WTC11 (cell line): ENCODE results near the gene DTNBP1. TPM values are rescaled to one million over a fixed set of nuclear protein-coding genes. Genes with fewer than 3 reads are reported as not detected.

Experiments
- ATAC-seq: fragments of 200-7000 bp; cut with Tn5 transposase; 2 replicates; pipeline ENCODE4 v1.10.0; 2021; ENCODE audit warnings: mild to moderate bottlenecking, moderate library complexity
- CTCF ChIA-PET: fragments of 300-600 bp; sonication (Branson Sonifier 250); formaldehyde crosslinking; loops from one replicate; lab custom pipeline; 2021; ENCODE audit warnings: antibody characterized with exemption; lab: Charles Lee
- POLR2A ChIA-PET: fragments of 350-600 bp; sonication (Branson Sonifier 250); formaldehyde crosslinking; loops from one replicate; lab custom pipeline; 2021; ENCODE audit warnings: antibody characterized with exemption; lab: Charles Lee
- DNase-seq: peaks from one replicate; pipeline ENCODE4 v3.0.0; 2021; ENCODE audit warnings: low spot score
- H3K27ac Mint-ChIP-seq: 2 replicates; pipeline ENCODE4 v1.8.0; 2021; ENCODE audit warnings: mixed read lengths
- H3K27me3 Mint-ChIP-seq: 2 replicates; pipeline ENCODE4 v1.8.0; 2021; ENCODE audit warnings: low read depth, mild to moderate bottlenecking, moderate library complexity, mixed read lengths
- H3K36me3 Mint-ChIP-seq: 2 replicates; pipeline ENCODE4 v1.8.0; 2021; ENCODE audit warnings: mixed read lengths
- H3K4me1 Mint-ChIP-seq: 2 replicates; pipeline ENCODE4 v1.8.0; 2022; ENCODE audit warnings: mixed read lengths
- H3K4me3 Mint-ChIP-seq: 2 replicates; pipeline ENCODE4 v1.8.0; 2021; ENCODE audit warnings: mild to moderate bottlenecking, moderate library complexity, mixed read lengths
- H3K9me3 Mint-ChIP-seq: 2 replicates; pipeline ENCODE4 v1.8.0; 2021; ENCODE audit warnings: mixed read lengths
- ATF1 ChIP-seq: sonication (generic); formaldehyde crosslinking; IDR thresholded peaks from 2 replicates; pipeline ENCODE4 v1.8.1; 2023; ENCODE audit warnings: mild to moderate bottlenecking, moderate library complexity, missing genetic modification reagents
- CBFB ChIP-seq: sonication (generic); formaldehyde crosslinking; IDR thresholded peaks from 2 replicates; pipeline ENCODE4 v1.8.1; 2022; ENCODE audit warnings: mild to moderate bottlenecking, low read depth, missing genetic modification reagents
- CTCF ChIP-seq: fragments of 200-600 bp; IDR thresholded peaks from 2 replicates; pipeline ENCODE4 v1.8.0; 2022; ENCODE audit warnings: antibody characterized with exemption
- E2F1 ChIP-seq: sonication (generic); formaldehyde crosslinking; IDR thresholded peaks from 2 replicates; pipeline ENCODE4 v1.8.0; 2022; ENCODE audit warnings: mild to moderate bottlenecking, missing genetic modification reagents
- E2F4 ChIP-seq: sonication (generic); formaldehyde crosslinking; IDR thresholded peaks from 2 replicates; pipeline ENCODE4 v1.8.1; 2022; ENCODE audit warnings: low read depth, mild to moderate bottlenecking, moderate library complexity, missing genetic modification reagents, borderline replicate concordance
- ELF4 ChIP-seq: sonication (generic); formaldehyde crosslinking; IDR thresholded peaks from 2 replicates; pipeline ENCODE4 v1.8.1; 2022; ENCODE audit warnings: low read depth, mild to moderate bottlenecking, moderate library complexity, missing genetic modification reagents
- FOXP4 ChIP-seq: sonication (generic); formaldehyde crosslinking; IDR thresholded peaks from 2 replicates; pipeline ENCODE4 v1.8.0; 2022; ENCODE audit warnings: mild to moderate bottlenecking, missing genetic modification reagents
- GABPB1 ChIP-seq: sonication (generic); formaldehyde crosslinking; IDR thresholded peaks from 2 replicates; pipeline ENCODE4 v1.8.1; 2023; ENCODE audit warnings: mild to moderate bottlenecking, missing genetic modification reagents
- IRF1 ChIP-seq: sonication (generic); formaldehyde crosslinking; IDR thresholded peaks from 2 replicates; pipeline ENCODE4 v1.8.0; 2023; ENCODE audit warnings: missing genetic modification reagents
- JUN ChIP-seq: sonication (generic); formaldehyde crosslinking; IDR thresholded peaks from 2 replicates; pipeline ENCODE4 v1.8.0; 2023; ENCODE audit warnings: mild to moderate bottlenecking, missing genetic modification reagents
- MYBL2 ChIP-seq: sonication (generic); formaldehyde crosslinking; IDR thresholded peaks from 2 replicates; pipeline ENCODE4 v1.8.1; 2023; ENCODE audit warnings: mild to moderate bottlenecking, moderate library complexity, missing genetic modification reagents
- NFE2L1 ChIP-seq: sonication (generic); formaldehyde crosslinking; IDR thresholded peaks from 2 replicates; pipeline ENCODE4 v1.8.1; 2023; ENCODE audit warnings: missing genetic modification reagents
- NR2C2 ChIP-seq: sonication (generic); formaldehyde crosslinking; IDR thresholded peaks from 2 replicates; pipeline ENCODE4 v1.8.0; 2022; ENCODE audit warnings: mild to moderate bottlenecking, missing genetic modification reagents
- PREB ChIP-seq: sonication (generic); formaldehyde crosslinking; IDR thresholded peaks from 2 replicates; pipeline ENCODE4 v1.8.1; 2022; ENCODE audit warnings: mild to moderate bottlenecking, missing genetic modification reagents, moderate library complexity, borderline replicate concordance
- RORB ChIP-seq: fragments of 250-450 bp; sonication (Bioruptor Pico); IDR thresholded peaks from 2 replicates; pipeline ENCODE4 v1.9.0; 2021; ENCODE audit warnings: mild to moderate bottlenecking
- USF1 ChIP-seq: sonication (generic); formaldehyde crosslinking; IDR thresholded peaks from 2 replicates; pipeline ENCODE4 v1.8.0; 2022; ENCODE audit warnings: mild to moderate bottlenecking, missing genetic modification reagents
- ZBTB43 ChIP-seq: sonication (generic); formaldehyde crosslinking; IDR thresholded peaks from 2 replicates; pipeline ENCODE4 v1.8.1; 2023; ENCODE audit warnings: mild to moderate bottlenecking, missing genetic modification reagents
- total RNA-seq: library from RNA; stranded (reverse); gene quantifications from 3 replicates; pipeline ENCODE4 v1.2.3, GENCODE V29; 2021

Gene DTNBP1
- total RNA-seq, 1 experiment from 2014 or later, result 15.1 TPM

GRCh38 chr6:15662326-15663129 is at the start of gene DTNBP1 (continued):
- TF ChIP-seq USF1 (CRISPR knock-in tag) (peak; percentile 86), GABPB1 (CRISPR knock-in tag) (peak; percentile 67)

- no peak overlapping the region for H3K4me3 Mint-ChIP-seq
- TF ChIP-seq CTCF (no peak), IRF1 (CRISPR knock-in tag) (no peak), JUN (CRISPR knock-in tag) (no peak), ATF1 (CRISPR knock-in tag) (no peak), FOXP4 (CRISPR knock-in tag) (no peak), RORB (CRISPR knock-in tag) (no peak), NR2C2 (CRISPR knock-in tag) (no peak)
- ChIA-PET POLR2A (no interaction called here), CTCF (no interaction called here)
- no peaks in the 10 kb centered on the region; the same call in none of the 2 replicates for H3K36me3 Mint-ChIP-seq
- DNase-seq (no peak), ATAC-seq (no peak)
- H3K27ac Mint-ChIP-seq, result no peak overlapping the region
- no peaks in the 10 kb centered on the region; the same call in 1 of the 2 replicates for H3K27me3 Mint-ChIP-seq
- H3K9me3 Mint-ChIP-seq, result peaks cover 15% of the 10 kb centered on the region
- peaks cover 4% of the 10 kb centered on the region; the same call in 1 of the 2 replicates for H3K4me1 Mint-ChIP-seq
Measured at GRCh38 chr6:15709651-15710269, 46.9 kb upstream of the DTNBP1 start.

GRCh38 chr6:15708231-15708630 is 45.4 kb upstream of the DTNBP1 start:
- Mint-ChIP-seq H3K27ac (no peak overlapping the region), H3K4me1 (peaks cover 3% of the 10 kb centered on the region; the same call in 1 of the 2 replicates), H3K36me3 (peaks cover 4% of the 10 kb centered on the region; the same call in 1 of the 2 replicates), H3K27me3 (no peaks in the 10 kb centered on the region; the same call in 1 of the 2 replicates), H3K4me3 (no peak overlapping the region), H3K9me3 (peaks cover 17% of the 10 kb centered on the region)
- CTCF ChIA-PET, result interaction anchor here (1.5 kb wide), 1 partner anchor 17 kb away, joined by 4 read pairs; no protein-coding TSS in a partner anchor
- DNase-seq, result no peak
- no peak for TF ChIP-seq NR2C2 (CRISPR knock-in tag)
- TF ChIP-seq PREB (CRISPR knock-in tag), result no peak
- TF ChIP-seq MYBL2, result no peak
- POLR2A ChIA-PET, result no interaction called here
- ATAC-seq, result no peak

GRCh38 chr6:15705981-15706380 is 43.2 kb upstream of the DTNBP1 start:
- POLR2A ChIA-PET, result no interaction called here
- Mint-ChIP-seq H3K4me3 (no peak overlapping the region), H3K36me3 (peaks cover 4% of the 10 kb centered on the region; the same call in 1 of the 2 replicates), H3K4me1 (no peaks in the 10 kb centered on the region), H3K27ac (no peak overlapping the region; the same call in 1 of the 2 replicates), H3K9me3 (peaks cover 15% of the 10 kb centered on the region), H3K27me3 (no peaks in the 10 kb centered on the region; the same call in 1 of the 2 replicates)
- CTCF ChIA-PET, result interaction anchor here (1.6 kb wide), 1 partner anchor 15 kb away, joined by 6 read pairs; no protein-coding TSS in a partner anchor
- DNase-seq (no peak), ATAC-seq (no peak)
- TF ChIP-seq E2F1, result no peak
- no peak for TF ChIP-seq ZBTB43 (CRISPR knock-in tag)
- TF ChIP-seq CBFB (CRISPR knock-in tag), result no peak
- no peak for TF ChIP-seq E2F4
- no peak for TF ChIP-seq ELF4 (CRISPR knock-in tag)
- no peak for TF ChIP-seq NFE2L1
